ENCODE measurements around the gene DYNLRB1. TPM values are rescaled to one million over a fixed set of nuclear protein-coding genes. Genes with fewer than 3 reads are reported as not detected.

The DYNLRB1 gene
- total RNA-seq, 1 donor, result 57.4 TPM

- TF ChIP-seq CTCF (IDR thresholded peaks at IDR 0.05; ENCODE audit: insufficient read depth, low read depth, low read length), result no peak
- DNase-seq (ENCODE audit: low read depth), result no peak
- H3K4me3 ChIP-seq (ENCODE audit: low read depth, low read length), result no peak overlapping the region
Observed at GRCh38 chr20:34535857-34536256, 19.6 kb downstream of the DYNLRB1 start.

GRCh38 chr20:34536798-34537394 is 20.7 kb downstream of the DYNLRB1 start:
- no peak overlapping the region for H3K4me3 ChIP-seq (ENCODE audit: low read depth, low read length)
- peak; percentile 39 for DNase-seq (ENCODE audit: low read depth)
- peak; percentile 48 for TF ChIP-seq CTCF (IDR thresholded peaks at IDR 0.05; ENCODE audit: insufficient read depth, low read depth, low read length)

GRCh38 chr20:34537651-34538050 is 21.4 kb downstream of the DYNLRB1 start:
- DNase-seq (ENCODE audit: low read depth), result no peak
- no peak overlapping the region for H3K4me3 ChIP-seq (ENCODE audit: low read depth, low read length)
- TF ChIP-seq CTCF (IDR thresholded peaks at IDR 0.05; ENCODE audit: insufficient read depth, low read depth, low read length), result no peak

GRCh38 chr20:34538671-34539123 is 22.5 kb downstream of the DYNLRB1 start:
- H3K4me3 ChIP-seq (ENCODE audit: low read depth, low read length), result no peak overlapping the region
- peak; percentile 73 for DNase-seq (ENCODE audit: low read depth)
- TF ChIP-seq CTCF (IDR thresholded peaks at IDR 0.05; ENCODE audit: insufficient read depth, low read depth, low read length), result peak; percentile 91

GRCh38 chr20:34539756-34540155 is 23.5 kb downstream of the DYNLRB1 start:
- H3K4me3 ChIP-seq (ENCODE audit: low read depth, low read length), result no peak overlapping the region
- DNase-seq (ENCODE audit: low read depth), result no peak
- TF ChIP-seq CTCF (IDR thresholded peaks at IDR 0.05; ENCODE audit: insufficient read depth, low read depth, low read length), result no peak

- no peak for TF ChIP-seq CTCF (IDR thresholded peaks at IDR 0.05; ENCODE audit: insufficient read depth, low read depth, low read length)
- DNase-seq (ENCODE audit: low read depth), result no peak
- H3K4me3 ChIP-seq (ENCODE audit: low read depth, low read length), result no peak overlapping the region
Observed at GRCh38 chr20:34540596-34541263, 24.5 kb downstream of the DYNLRB1 start.
